Endothelial cell of umbilical vein (primary cell): ENCODE results near the gene SLC9A1. TPM values are rescaled to one million over a fixed set of nuclear protein-coding genes. Genes with fewer than 3 reads are reported as not detected.

Experiments used
- BruUV-seq: library from RNA; stranded (reverse); fragments of 400-500 nt; replicated peaks from 2 replicates; lab custom pipeline; 2021; lab: Mats Ljungman, UMichigan
- CTCF ChIA-PET: fragments of 300-600, 350-600 bp; sonication (Branson Sonifier 250); formaldehyde crosslinking; loops from one replicate; lab custom pipeline; 2021; ENCODE audit warnings: antibody characterized with exemption, inconsistent platforms; lab: Charles Lee
- POLR2A ChIA-PET: fragments of 300-600, 350-600 bp; sonication (Branson Sonifier 250); formaldehyde crosslinking; loops from one replicate; lab custom pipeline; 2021; ENCODE audit warnings: antibody characterized with exemption, inconsistent platforms; lab: Charles Lee
- DNase-seq: peaks from one replicate; pipeline ENCODE4 v3.0.0-alpha.2; 2011; ENCODE audit warnings: low read depth, low spot score
- FAIRE-seq: peaks from 2 replicates; lab custom pipeline; 2011; peaks lifted over from hg19 to GRCh38; lab: Jason Lieb, UNC
- H2AFZ ChIP-seq: 2 replicates; pipeline ENCODE4 v1.6.0; 2012; ENCODE audit warnings: low read depth, low read length, control low read depth, inconsistent platforms
- H3K27ac ChIP-seq: 2 replicates; pipeline ENCODE4 v1.5.1; 2011; ENCODE audit warnings: low read depth, mild to moderate bottlenecking, control low read depth, low read length, moderate library complexity; ENCODE audit not compliant: insufficient read depth
- H3K27me3 ChIP-seq, 2 experiments: 2 replicates each; pipeline versions ENCODE4 v1.6.0 to v1.6.1; 2011; ENCODE audit warnings: low read length in 2 of 2, mixed read lengths in 1 of 2; ENCODE audit not compliant: control insufficient read depth in 2 of 2, insufficient read depth in 2 of 2
- H3K36me3 ChIP-seq, 2 experiments: 2 replicates in 1 of 2; 3 replicates in 1 of 2; pipeline ENCODE4 v1.5.1; 2011; ENCODE audit warnings: low read length in 2 of 2, mild to moderate bottlenecking in 1 of 2, moderate library complexity in 1 of 2; ENCODE audit not compliant: control insufficient read depth in 2 of 2, insufficient read depth in 2 of 2; ENCODE audit errors: extremely low read depth in 1 of 2
- H3K4me1 ChIP-seq: 3 replicates; pipeline ENCODE4 v1.5.1; 2011; ENCODE audit warnings: mild to moderate bottlenecking, low read length; ENCODE audit not compliant: control insufficient read depth, insufficient read depth; ENCODE audit errors: extremely low read depth
- H3K4me2 ChIP-seq: 2 replicates; pipeline ENCODE4 v1.6.1; 2011; ENCODE audit warnings: low read length, control low read depth, mixed read lengths; ENCODE audit not compliant: insufficient read depth
- H3K4me3 ChIP-seq, 3 experiments: fragments of 200-600 bp in 1 of 3; sonication (generic), shearing (Covaris generic) in 1 of 3; replicated peaks in 1 of 3; 2 replicates each; pipeline ENCODE4 v1.5.1; 2011 to 2016; ENCODE audit warnings: control low read depth in 3 of 3, low read length in 3 of 3, mild to moderate bottlenecking in 2 of 3, inconsistent platforms in 1 of 3, low read depth in 1 of 3, moderate library complexity in 1 of 3; ENCODE audit not compliant: insufficient read depth in 1 of 3
- H3K79me2 ChIP-seq: 2 replicates; pipeline ENCODE4 v1.6.0; 2012; ENCODE audit warnings: low read length, inconsistent platforms; ENCODE audit not compliant: control insufficient read depth, insufficient read depth
- H3K9ac ChIP-seq: replicated peaks from 2 replicates; pipeline ENCODE3; 2011; ENCODE audit warnings: low read length, control low read depth; ENCODE audit not compliant: insufficient read depth; ENCODE audit errors: extremely low read depth
- H3K9me1 ChIP-seq: replicated peaks from 3 replicates; pipeline ENCODE4 v1.6.0; 2011; ENCODE audit warnings: mild to moderate bottlenecking, low read length; ENCODE audit not compliant: control insufficient read depth, insufficient read depth; ENCODE audit errors: extremely low read depth
- H3K9me3 ChIP-seq: replicated peaks from 2 replicates; pipeline ENCODE4 v1.5.1; 2012; ENCODE audit warnings: low read length, inconsistent platforms; ENCODE audit not compliant: control insufficient read depth, insufficient read depth
- H4K20me1 ChIP-seq: replicated peaks from 2 replicates; pipeline ENCODE3; 2011; ENCODE audit warnings: mild to moderate bottlenecking, low read length; ENCODE audit not compliant: control insufficient read depth, insufficient read depth; ENCODE audit errors: extremely low read depth
- EZH2 ChIP-seq: IDR thresholded peaks from 2 replicates; pipeline ENCODE4 v1.6.1; 2012; ENCODE audit warnings: borderline replicate concordance, low read depth, mild to moderate bottlenecking, moderate library complexity, low read length, inconsistent platforms; ENCODE audit not compliant: severe bottlenecking
- FOS ChIP-seq: IDR thresholded peaks from 2 replicates; pipeline ENCODE4 v1.6.1; 2011; ENCODE audit warnings: mild to moderate bottlenecking, low read length, moderate library complexity, borderline replicate concordance; ENCODE audit not compliant: insufficient read depth
- GATA2 ChIP-seq: IDR thresholded peaks from 2 replicates; pipeline ENCODE4 v1.7.0; 2011; ENCODE audit warnings: low read depth, mild to moderate bottlenecking, moderate library complexity, mixed read lengths, low read length; ENCODE audit not compliant: insufficient read length, insufficient read depth
- JUN ChIP-seq: IDR thresholded peaks from 2 replicates; pipeline ENCODE4 v1.6.1; 2011; ENCODE audit warnings: borderline replicate concordance, low read depth; ENCODE audit not compliant: insufficient read length, insufficient read depth
- MYC ChIP-seq: IDR thresholded peaks from one replicate; pipeline ENCODE4 v1.6.1; 2011; ENCODE audit warnings: mild to moderate bottlenecking, low read depth, low read length
- POLR2A ChIP-seq: IDR thresholded peaks from 2 replicates; pipeline ENCODE4 v1.6.1; 2012; ENCODE audit warnings: low read depth, mild to moderate bottlenecking, control low read depth, low read length
- POLR2AphosphoS5 ChIP-seq: IDR thresholded peaks from 2 replicates; pipeline ENCODE4 v1.6.1; 2012; ENCODE audit warnings: low read depth, mild to moderate bottlenecking, control low read depth, low read length, moderate library complexity; ENCODE audit not compliant: insufficient read depth
- dilution Hi-C: fragments of 300-500 bp; cut with MboI; formaldehyde crosslinking; loops from one replicate; pipeline ENCODE4 v1.15.0; 2019; ENCODE audit warnings: low sequenced_read_pairs; ENCODE audit not compliant: extremely low pct_ligation_motif_present
- intact Hi-C: fragments of 100-400 bp; cut with micrococcal nuclease; formaldehyde crosslinking; loops from one replicate; pipeline ENCODE4 v1.10.0; 2022
- polyA plus RNA-seq, 4 experiments: library from polyadenylated mRNA; depleted of rRNA in 3 of 4; stranded (reverse) in 3 of 4; unstranded in 1 of 4; fragments of >200 nt; gene quantifications; 2 replicates each; pipeline versions ENCODE4 v1.2.1 to v1.2.3, GENCODE V29; 2011 to 2012; ENCODE audit warnings: missing spikeins in 1 of 4
- total RNA-seq: library from RNA; stranded (reverse); gene quantifications from 2 replicates; pipeline ENCODE4 v1.2.3, GENCODE V29; 2021
- TF ChIP-seq, protein P1 (sequence below): IDR thresholded peaks from 2 replicates; pipeline ENCODE4 v1.6.1; 2011; ENCODE audit not compliant: insufficient read depth, insufficient read length
- TF ChIP-seq, protein P2 (sequence below), 2 donors: IDR thresholded peaks; 1 replicate in 1 of 2; 2 replicates in 1 of 2; pipeline ENCODE4 v1.5.1; 2011; ENCODE audit warnings: low read length in 2 of 2, mild to moderate bottlenecking in 2 of 2, moderate library complexity in 2 of 2, control low read depth in 1 of 2, inconsistent platforms in 1 of 2, low read depth in 1 of 2; ENCODE audit not compliant: insufficient read depth in 1 of 2; ENCODE audit errors: extremely low read depth in 1 of 2

SLC9A1 gene
- total and polyA plus RNA-seq, 2 donors (not counting 3 experiments of a cell fraction or from before 2014, with no cell fraction given), result 22.8 to 59.2 TPM

DNA sequence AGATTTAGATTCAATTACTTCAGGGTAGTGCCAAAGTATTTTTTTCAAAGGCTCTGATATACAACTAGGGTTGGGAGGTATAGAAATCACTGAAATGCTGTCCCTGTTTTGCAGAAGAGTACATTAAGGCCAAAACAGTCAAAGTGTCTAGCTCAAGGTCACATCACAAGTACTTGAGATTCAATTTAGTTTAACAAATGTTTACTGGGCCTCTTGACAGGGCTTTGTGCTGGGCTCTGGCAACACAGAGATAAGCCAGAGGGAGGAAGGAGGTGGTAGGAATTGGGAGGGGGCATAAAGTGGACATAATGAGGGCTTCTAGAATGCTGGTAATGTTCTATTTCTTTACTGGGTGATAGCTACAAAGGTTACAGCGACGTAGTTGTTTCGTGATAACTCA lies 2.3 kb upstream of the SLC9A1 start:
- no TSS peak for BruUV-seq
- Histone ChIP-seq H3K9me1 (no peaks in the 10 kb centered on the region), H3K27ac (no peak overlapping the region), H3K4me2 (no peak overlapping the region), H3K4me3 (no peak overlapping the region), H3K27me3 (no peaks in the 10 kb centered on the region), H3K9me3 (no peaks in the 10 kb centered on the region), H3K9ac (no peak overlapping the region), H3K4me1 (peaks cover 42% of the 10 kb centered on the region), H3K79me2 (peaks cover 25% of the 10 kb centered on the region), H4K20me1 (no peaks in the 10 kb centered on the region), H3K36me3 (no peaks in the 10 kb centered on the region), H2AFZ (no peak overlapping the region)
- FAIRE-seq (no peak), DNase-seq (no peak)
- dilution Hi-C loops, result no loop called here
- CTCF ChIA-PET, result interaction anchor here (0.7 to 1.1 kb wide), 2 partner anchors 40 to 42 kb away, joined by 3 to 5 read pairs; no protein-coding TSS in a partner anchor
- intact Hi-C loops, result no loop called here
- TF ChIP-seq POLR2A, result no peak
- TF ChIP-seq, protein P1, sequence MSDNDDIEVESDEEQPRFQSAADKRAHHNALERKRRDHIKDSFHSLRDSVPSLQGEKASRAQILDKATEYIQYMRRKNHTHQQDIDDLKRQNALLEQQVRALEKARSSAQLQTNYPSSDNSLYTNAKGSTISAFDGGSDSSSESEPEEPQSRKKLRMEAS, result no peak
- TF ChIP-seq FOS, result no peak
- no peak for TF ChIP-seq EZH2
- no peak for TF ChIP-seq JUN
- TF ChIP-seq GATA2, result no peak
- no peak for TF ChIP-seq MYC
- TF ChIP-seq, protein P2, sequence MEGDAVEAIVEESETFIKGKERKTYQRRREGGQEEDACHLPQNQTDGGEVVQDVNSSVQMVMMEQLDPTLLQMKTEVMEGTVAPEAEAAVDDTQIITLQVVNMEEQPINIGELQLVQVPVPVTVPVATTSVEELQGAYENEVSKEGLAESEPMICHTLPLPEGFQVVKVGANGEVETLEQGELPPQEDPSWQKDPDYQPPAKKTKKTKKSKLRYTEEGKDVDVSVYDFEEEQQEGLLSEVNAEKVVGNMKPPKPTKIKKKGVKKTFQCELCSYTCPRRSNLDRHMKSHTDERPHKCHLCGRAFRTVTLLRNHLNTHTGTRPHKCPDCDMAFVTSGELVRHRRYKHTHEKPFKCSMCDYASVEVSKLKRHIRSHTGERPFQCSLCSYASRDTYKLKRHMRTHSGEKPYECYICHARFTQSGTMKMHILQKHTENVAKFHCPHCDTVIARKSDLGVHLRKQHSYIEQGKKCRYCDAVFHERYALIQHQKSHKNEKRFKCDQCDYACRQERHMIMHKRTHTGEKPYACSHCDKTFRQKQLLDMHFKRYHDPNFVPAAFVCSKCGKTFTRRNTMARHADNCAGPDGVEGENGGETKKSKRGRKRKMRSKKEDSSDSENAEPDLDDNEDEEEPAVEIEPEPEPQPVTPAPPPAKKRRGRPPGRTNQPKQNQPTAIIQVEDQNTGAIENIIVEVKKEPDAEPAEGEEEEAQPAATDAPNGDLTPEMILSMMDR (IDR thresholded peaks at IDR 0.05; ENCODE audit: extremely low read depth in 1 of 2, insufficient read depth in 1 of 2, low read depth in 1 of 2, low read length in 2 of 2), result no peak
- no peak for TF ChIP-seq POLR2AphosphoS5
- POLR2A ChIA-PET, result no interaction called here
